H9 (cell line): ENCODE measurements around the gene NDUFV3. TPM values are rescaled to one million over a fixed set of nuclear protein-coding genes. Genes with fewer than 3 reads are reported as not detected.

Experiments
- DNase-seq: peaks from one replicate; pipeline ENCODE4 v3.0.0-alpha.2; 2017
- H2AFZ ChIP-seq: one replicate; pipeline ENCODE4 v1.6.1; 2013; ENCODE audit warnings: mild to moderate bottlenecking, low read length, control low read depth, moderate library complexity
- H2AK5ac ChIP-seq: 2 replicates; pipeline ENCODE4 v1.6.1; 2013; ENCODE audit warnings: low read length, control low read depth, mixed read lengths; ENCODE audit not compliant: insufficient read length
- H2BK120ac ChIP-seq: one replicate; pipeline ENCODE4 v1.6.1; 2013; ENCODE audit warnings: low read depth, mild to moderate bottlenecking, low read length, control low read depth, inconsistent platforms; ENCODE audit not compliant: poor library complexity, severe bottlenecking
- H2BK12ac ChIP-seq: 2 replicates; pipeline ENCODE4 v1.6.1; 2013; ENCODE audit warnings: low read length, control low read depth, mixed read lengths, low read depth; ENCODE audit not compliant: insufficient read length
- H2BK15ac ChIP-seq: 2 replicates; pipeline ENCODE4 v1.6.1; 2013; ENCODE audit warnings: low read depth, low read length, control low read depth
- H2BK20ac ChIP-seq: one replicate; pipeline ENCODE4 v1.6.1; 2013; ENCODE audit warnings: low read depth, mild to moderate bottlenecking, low read length, control low read depth, inconsistent platforms; ENCODE audit not compliant: poor library complexity, severe bottlenecking
- H2BK5ac ChIP-seq: 2 replicates; pipeline ENCODE4 v1.6.1; 2013; ENCODE audit warnings: low read length, control low read depth, mixed read lengths; ENCODE audit not compliant: insufficient read length
- H3K14ac ChIP-seq: 2 replicates; pipeline ENCODE4 v1.6.1; 2013; ENCODE audit warnings: low read length, control low read depth; ENCODE audit not compliant: insufficient read depth
- H3K18ac ChIP-seq: 2 replicates; pipeline ENCODE4 v1.6.1; 2013; ENCODE audit warnings: low read depth, mild to moderate bottlenecking, mixed read lengths, low read length, control low read depth; ENCODE audit not compliant: insufficient read length
- H3K23ac ChIP-seq: 2 replicates; pipeline ENCODE4 v1.6.1; 2013; ENCODE audit warnings: low read length, control low read depth, mixed read lengths, low read depth; ENCODE audit not compliant: insufficient read length
- H3K23me2 ChIP-seq: 2 replicates; pipeline ENCODE4 v1.6.1; 2013; ENCODE audit warnings: low read depth, mild to moderate bottlenecking, mixed read lengths, low read length, control low read depth; ENCODE audit not compliant: insufficient read length, poor library complexity, severe bottlenecking
- H3K27ac ChIP-seq: 2 replicates; pipeline ENCODE4 v1.5.1; 2013; ENCODE audit warnings: low read length, control low read depth, mixed read lengths, low read depth; ENCODE audit not compliant: insufficient read length
- H3K27me3 ChIP-seq: 2 replicates; pipeline ENCODE4 v1.6.1; 2013; ENCODE audit warnings: low read length, control low read depth, inconsistent platforms; ENCODE audit not compliant: insufficient read depth
- H3K4ac ChIP-seq: 2 replicates; pipeline ENCODE4 v1.6.1; 2013; ENCODE audit warnings: low read depth, mild to moderate bottlenecking, control low read depth, inconsistent platforms, low read length, moderate library complexity
- H3K4me1 ChIP-seq: 2 replicates; pipeline ENCODE4 v1.6.1; 2013; ENCODE audit warnings: low read length, control low read depth, inconsistent platforms; ENCODE audit not compliant: insufficient read depth
- H3K4me2 ChIP-seq: 2 replicates; pipeline ENCODE4 v1.6.1; 2013; ENCODE audit warnings: low read length, control low read depth, mixed read lengths; ENCODE audit not compliant: insufficient read length, insufficient read depth
- H3K56ac ChIP-seq: 2 replicates; pipeline ENCODE4 v1.6.1; 2013; ENCODE audit warnings: low read depth, mild to moderate bottlenecking, mixed read lengths, low read length, control low read depth; ENCODE audit not compliant: insufficient read length
- H3K79me1 ChIP-seq: 2 replicates; pipeline ENCODE4 v1.6.1; 2013; ENCODE audit warnings: low read depth, mild to moderate bottlenecking, moderate library complexity, low read length, control low read depth, inconsistent platforms; ENCODE audit not compliant: insufficient read depth, poor library complexity, severe bottlenecking
- H3K79me2 ChIP-seq: 2 replicates; pipeline ENCODE4 v1.6.1; 2013; ENCODE audit warnings: low read length, control low read depth, inconsistent platforms; ENCODE audit not compliant: insufficient read depth
- H3K9ac ChIP-seq: 2 replicates; pipeline ENCODE4 v1.6.1; 2013; ENCODE audit warnings: low read length, control low read depth, mixed read lengths; ENCODE audit not compliant: insufficient read length; ENCODE audit errors: extremely low read depth
- H3K9me3 ChIP-seq: one replicate; pipeline ENCODE4 v1.6.1; 2013; ENCODE audit warnings: low read depth, low read length, inconsistent platforms; ENCODE audit not compliant: control insufficient read depth
- H3T11ph ChIP-seq: one replicate; pipeline ENCODE4 v1.6.1; 2013; ENCODE audit warnings: mild to moderate bottlenecking, low read length, control low read depth, inconsistent platforms
- H4K20me1 ChIP-seq: one replicate; pipeline ENCODE4 v1.6.1; 2013; ENCODE audit not compliant: control insufficient read depth, insufficient read length, insufficient read depth
- H4K5ac ChIP-seq: 2 replicates; pipeline ENCODE4 v1.6.1; 2013; ENCODE audit warnings: low read depth, mild to moderate bottlenecking, mixed read lengths, low read length, control low read depth; ENCODE audit not compliant: insufficient read length
- H4K8ac ChIP-seq: replicated peaks from 2 replicates; pipeline ENCODE4 v1.6.1; 2013; ENCODE audit warnings: low read length, control low read depth, mixed read lengths, low read depth; ENCODE audit not compliant: insufficient read length
- H4K91ac ChIP-seq: 2 replicates; pipeline ENCODE4 v1.6.1; 2013; ENCODE audit warnings: low read depth, mild to moderate bottlenecking, moderate library complexity, mixed read lengths, low read length, control low read depth; ENCODE audit not compliant: insufficient read length
- H3K27ac Mint-ChIP-seq, 3 experiments: 2 replicates in 2 of 3; 3 replicates in 1 of 3; pipeline ENCODE4 v1.8.0; 2020 to 2021; ENCODE audit warnings: mixed read lengths in 3 of 3, mild to moderate bottlenecking in 1 of 3, moderate library complexity in 1 of 3
- H3K27me3 Mint-ChIP-seq: 2 replicates; pipeline ENCODE4 v1.8.0; 2021; ENCODE audit warnings: low read depth, mild to moderate bottlenecking, moderate library complexity, mixed read lengths
- H3K36me3 Mint-ChIP-seq, 3 experiments: 2 replicates in 2 of 3; 3 replicates in 1 of 3; pipeline ENCODE4 v1.8.0; 2020 to 2021; ENCODE audit warnings: low read depth in 3 of 3, mixed read lengths in 3 of 3; ENCODE audit not compliant: insufficient read depth in 1 of 3
- H3K4me1 Mint-ChIP-seq, 2 experiments: 2 replicates each; pipeline ENCODE4 v1.8.0; 2020; ENCODE audit warnings: mixed read lengths in 2 of 2
- H3K4me3 Mint-ChIP-seq, 2 experiments: 2 replicates in 1 of 2; 3 replicates in 1 of 2; pipeline ENCODE4 v1.8.0; 2020 to 2021; ENCODE audit warnings: mild to moderate bottlenecking in 2 of 2, mixed read lengths in 2 of 2, moderate library complexity in 1 of 2
- H3K9me3 Mint-ChIP-seq, 2 experiments: 2 replicates in 1 of 2; 3 replicates in 1 of 2; pipeline ENCODE4 v1.8.0; 2020; ENCODE audit warnings: mild to moderate bottlenecking in 2 of 2, mixed read lengths in 2 of 2, moderate library complexity in 1 of 2
- WGBS: extraction: QIAGEN DNeasy Blood & Tissue Kit; methylation state at CpG from one replicate; pipeline ENCODE4 v1.1.7; 2013; ENCODE audit warnings: missing lambda C conversion rate, low lambda C conversion rate, mixed read lengths; ENCODE audit not compliant: insufficient read length; ENCODE audit errors: extremely low coverage; 5-methylcytosine and 5-hydroxymethylcytosine counted together
- total RNA-seq: library from RNA; stranded (reverse); gene quantifications from 2 replicates; pipeline ENCODE4 v1.2.1, GENCODE V29; 2021
- TF ChIP-seq, protein P1 (sequence below): fragments of 200-600 bp; sonication (generic); conservative IDR thresholded peaks from 3 replicates; pipeline ENCODE4 v1.8.0; 2021; ENCODE audit warnings: antibody characterized with exemption, mild to moderate bottlenecking

NDUFV3 gene
- total RNA-seq, 1 experiment from 2014 or later, result 35.6 TPM

GRCh38 chr21:42959728-42960127, 66.6 kb downstream of the NDUFV3 start:
- Histone ChIP-seq H2BK12ac (no peak overlapping the region), H3K4ac (no peak overlapping the region), H3K79me2 (no peaks in the 10 kb centered on the region), H3K79me1 (no peaks in the 10 kb centered on the region), H3K4me1 (peaks cover 6% of the 10 kb centered on the region; the same call in 1 of the 2 replicates), H3K23ac (no peak overlapping the region), H3K9ac (no peak overlapping the region), H4K8ac (no peak overlapping the region), H3K27ac (peak overlapping the region; percentile 89), H2BK120ac (no peak overlapping the region), H3K23me2 (no peaks in the 10 kb centered on the region), H3K9me3 (no peaks in the 10 kb centered on the region), H2BK20ac (no peak overlapping the region), H3K56ac (no peak overlapping the region), H3K4me2 (no peak overlapping the region), H4K20me1 (no peaks in the 10 kb centered on the region), H2BK15ac (no peak overlapping the region), H2AK5ac (no peak overlapping the region), H3K27me3 (no peaks in the 10 kb centered on the region), H4K91ac (no peak overlapping the region), H3K14ac (no peak overlapping the region), H2BK5ac (no peak overlapping the region), H3K18ac (no peak overlapping the region), H4K5ac (no peak overlapping the region), H3T11ph (no peak overlapping the region), H2AFZ (no peak overlapping the region)
- no peaks in the 10 kb centered on the region for H3K27me3 Mint-ChIP-seq
- WGBS, result no CpG with 5 or more reads among the region's 3 CpGs
- H3K4me1 Mint-ChIP-seq, result peaks cover 57 to 61% of the 10 kb centered on the region in 2 experiments
- peak overlapping the region in 1 of 2 experiments; percentile 28; a peak in 1 of 5 replicates for H3K4me3 Mint-ChIP-seq
- peaks cover 5 to 7% of the 10 kb centered on the region in 2 experiments; a peak in 4 of 5 replicates for H3K9me3 Mint-ChIP-seq
- peak overlapping the region; percentile 97 to 100 (median 99); a peak in 6 of 7 replicates for H3K27ac Mint-ChIP-seq
- H3K36me3 Mint-ChIP-seq, result peaks cover 0 to 8% (median 7%) of the 10 kb centered on the region in 3 experiments; a peak in 3 of 7 replicates
- peak; percentile 82 for DNase-seq
- TF ChIP-seq, protein P1, sequence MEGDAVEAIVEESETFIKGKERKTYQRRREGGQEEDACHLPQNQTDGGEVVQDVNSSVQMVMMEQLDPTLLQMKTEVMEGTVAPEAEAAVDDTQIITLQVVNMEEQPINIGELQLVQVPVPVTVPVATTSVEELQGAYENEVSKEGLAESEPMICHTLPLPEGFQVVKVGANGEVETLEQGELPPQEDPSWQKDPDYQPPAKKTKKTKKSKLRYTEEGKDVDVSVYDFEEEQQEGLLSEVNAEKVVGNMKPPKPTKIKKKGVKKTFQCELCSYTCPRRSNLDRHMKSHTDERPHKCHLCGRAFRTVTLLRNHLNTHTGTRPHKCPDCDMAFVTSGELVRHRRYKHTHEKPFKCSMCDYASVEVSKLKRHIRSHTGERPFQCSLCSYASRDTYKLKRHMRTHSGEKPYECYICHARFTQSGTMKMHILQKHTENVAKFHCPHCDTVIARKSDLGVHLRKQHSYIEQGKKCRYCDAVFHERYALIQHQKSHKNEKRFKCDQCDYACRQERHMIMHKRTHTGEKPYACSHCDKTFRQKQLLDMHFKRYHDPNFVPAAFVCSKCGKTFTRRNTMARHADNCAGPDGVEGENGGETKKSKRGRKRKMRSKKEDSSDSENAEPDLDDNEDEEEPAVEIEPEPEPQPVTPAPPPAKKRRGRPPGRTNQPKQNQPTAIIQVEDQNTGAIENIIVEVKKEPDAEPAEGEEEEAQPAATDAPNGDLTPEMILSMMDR, result no peak
